KOPT-K1 (cell line): ENCODE results near the gene SCAF8.
"Not testable (repeated sequence)": the region's sequence is repeated elsewhere in the genome, so short reads cannot be mapped to it uniquely, and the experiment has no call there.

Experiments
- H3K27ac ChIP-seq: fragments of 200-600 bp; sonication (generic); 2 replicates; pipeline ENCODE4 v1.5.1; 2016; ENCODE audit warnings: antibody characterized with exemption, mild to moderate bottlenecking, low read depth, low read length; ENCODE audit not compliant: poor library complexity, severe bottlenecking
- H3K36me3 ChIP-seq: fragments of 200-600 bp; sonication (generic); 2 replicates; pipeline ENCODE4 v1.5.1; 2017; ENCODE audit warnings: antibody characterized with exemption, mild to moderate bottlenecking, low read length, moderate library complexity; ENCODE audit not compliant: insufficient read depth
- H3K9me3 ChIP-seq: fragments of 200-600 bp; sonication (generic); 2 replicates; pipeline ENCODE4 v1.5.1; 2017; ENCODE audit warnings: antibody characterized with exemption, low read length, mild to moderate bottlenecking; ENCODE audit not compliant: insufficient read depth, poor library complexity, severe bottlenecking

SCAF8 gene

GRCh38 chr6:154791556-154792317 is 58.5 kb downstream of the SCAF8 start:
- peaks cover 75% of the 10 kb centered on the region for H3K36me3 ChIP-seq
- H3K27ac ChIP-seq: no peak overlapping the region
- no peaks in the 10 kb centered on the region for H3K9me3 ChIP-seq

- H3K36me3 ChIP-seq: peaks cover 76% of the 10 kb centered on the region
- H3K27ac ChIP-seq: no peak overlapping the region
- H3K9me3 ChIP-seq: no peaks in the 10 kb centered on the region
These were observed 59.1 kb downstream of the SCAF8 start for GRCh38 chr6:154792325-154792724.

DNA sequence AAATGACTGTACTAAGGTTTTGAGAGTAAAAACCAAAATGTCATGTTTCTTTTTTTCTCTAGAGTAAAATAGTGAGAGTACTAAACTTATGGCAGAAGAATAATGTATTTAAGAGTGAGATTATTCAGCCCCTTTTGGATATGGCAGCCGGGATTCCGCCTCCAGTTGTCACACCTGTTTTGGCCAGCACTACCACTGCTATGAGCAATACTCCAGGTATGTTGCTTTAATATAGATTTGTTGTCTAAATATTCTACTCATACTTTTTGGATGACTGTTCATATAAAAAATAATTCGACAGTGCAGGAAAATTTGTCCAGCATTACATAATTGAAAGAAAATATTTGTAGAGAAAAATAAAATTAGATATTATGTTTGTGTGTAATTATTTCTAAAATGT is 59.5 kb downstream of the SCAF8 start:
- Histone ChIP-seq H3K27ac (no peak overlapping the region), H3K36me3 (peaks cover 76% of the 10 kb centered on the region), H3K9me3 (no peaks in the 10 kb centered on the region)

DNA sequence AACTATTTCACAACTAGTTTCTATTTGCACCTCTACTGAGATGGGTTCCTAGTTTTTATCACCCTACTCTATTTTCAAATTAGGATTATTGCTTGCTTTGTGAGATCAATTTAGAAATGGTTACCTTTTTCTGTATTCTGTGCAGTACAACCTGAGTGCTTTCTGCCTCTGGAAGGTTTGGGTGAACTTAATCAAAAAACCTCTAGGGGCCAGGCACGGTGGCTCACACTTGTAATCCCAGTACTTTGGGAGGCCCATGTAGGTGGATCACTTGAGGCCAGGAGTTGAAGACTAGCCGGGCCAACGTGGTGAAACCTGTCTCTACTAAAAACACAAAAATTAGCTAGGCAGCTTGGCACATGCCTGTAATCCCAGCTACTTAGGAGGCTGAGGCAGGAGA is 63.3 kb downstream of the SCAF8 start:
- Histone ChIP-seq H3K9me3 (no peaks in the 10 kb centered on the region), H3K27ac (no peak overlapping the region), H3K36me3 (peaks cover 89% of the 10 kb centered on the region)

GRCh38 chr6:154797857-154798256 is 64.6 kb downstream of the SCAF8 start:
- peaks cover 93% of the 10 kb centered on the region for H3K36me3 ChIP-seq

DNA sequence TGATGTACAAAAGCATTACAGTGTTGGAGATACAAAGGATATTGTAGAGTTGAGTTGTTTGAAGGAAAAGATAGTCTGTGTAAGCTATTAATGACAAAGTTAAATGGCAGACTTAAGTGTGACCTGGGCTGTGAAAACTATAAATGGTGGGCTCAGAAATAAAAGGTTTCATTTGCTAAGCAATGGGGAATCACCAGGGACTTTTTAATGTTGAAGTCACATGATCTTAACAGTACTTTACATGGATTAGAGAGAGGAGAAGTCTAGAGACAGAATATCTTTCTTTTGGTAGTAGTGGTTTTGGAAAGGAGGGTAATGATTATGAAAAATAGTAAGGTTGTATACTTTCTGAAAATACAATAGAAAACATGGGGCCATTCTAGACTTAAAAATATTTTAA is 67.1 kb downstream of the SCAF8 start:
- H3K36me3 ChIP-seq: peaks cover 91% of the 10 kb centered on the region

More at GRCh38 chr6:154797857-154798256, 64.6 kb downstream of the SCAF8 start:
- H3K27ac ChIP-seq: no peak overlapping the region
- no peaks in the 10 kb centered on the region for H3K9me3 ChIP-seq

DNA sequence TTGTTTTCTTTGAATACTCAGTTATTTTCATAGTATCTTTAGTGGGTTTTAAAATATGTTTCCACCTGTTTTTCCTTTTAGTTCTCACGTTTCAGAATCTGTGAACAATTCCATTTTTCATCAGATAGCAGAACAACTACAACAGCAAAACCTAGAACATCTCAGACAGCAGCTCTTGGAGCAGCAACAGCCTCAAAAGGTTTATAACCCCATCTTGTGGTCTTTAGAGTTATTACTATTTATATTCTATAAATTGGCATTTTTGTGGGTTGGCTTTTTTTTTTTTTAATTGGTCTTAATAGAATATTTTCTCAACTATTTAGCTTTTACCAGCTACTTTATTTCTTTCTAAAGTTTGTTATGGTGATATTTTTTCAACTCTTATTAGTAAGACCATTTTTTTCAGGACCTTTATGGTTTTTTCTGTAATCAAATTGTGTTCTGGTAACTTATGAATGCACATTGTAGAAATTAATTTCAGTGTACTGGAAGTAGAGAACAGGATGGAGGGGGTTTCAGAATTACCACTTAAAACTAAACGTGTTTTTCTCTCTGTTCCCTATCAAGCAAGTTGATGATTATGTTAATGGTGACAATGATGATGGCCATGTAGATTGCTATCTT is 72.2 kb downstream of the SCAF8 start:
- Histone ChIP-seq H3K9me3 (no peaks in the 10 kb centered on the region), H3K27ac (no peak overlapping the region), H3K36me3 (peaks cover 93% of the 10 kb centered on the region)

More for the DNA sequence above, 67.1 kb downstream of the SCAF8 start:
- no peak overlapping the region for H3K27ac ChIP-seq
- H3K9me3 ChIP-seq: no peaks in the 10 kb centered on the region

GRCh38 chr6:154806804-154807203 is 73.6 kb downstream of the SCAF8 start:
- Histone ChIP-seq H3K27ac (no peak overlapping the region), H3K36me3 (peaks cover 95% of the 10 kb centered on the region), H3K9me3 (no peaks in the 10 kb centered on the region)

- H3K9me3 ChIP-seq, H3K27ac ChIP-seq: not testable (repeated sequence)
- H3K36me3 ChIP-seq: peaks cover 99% of the 10 kb centered on the region
These were observed 78.4 kb downstream of the SCAF8 start for GRCh38 chr6:154811663-154812062.

- H3K36me3 ChIP-seq: peaks cover 99% of the 10 kb centered on the region
- H3K27ac ChIP-seq: no peak overlapping the region
- no peaks in the 10 kb centered on the region for H3K9me3 ChIP-seq
These were observed 80.8 kb downstream of the SCAF8 start for GRCh38 chr6:154814063-154814462.

DNA sequence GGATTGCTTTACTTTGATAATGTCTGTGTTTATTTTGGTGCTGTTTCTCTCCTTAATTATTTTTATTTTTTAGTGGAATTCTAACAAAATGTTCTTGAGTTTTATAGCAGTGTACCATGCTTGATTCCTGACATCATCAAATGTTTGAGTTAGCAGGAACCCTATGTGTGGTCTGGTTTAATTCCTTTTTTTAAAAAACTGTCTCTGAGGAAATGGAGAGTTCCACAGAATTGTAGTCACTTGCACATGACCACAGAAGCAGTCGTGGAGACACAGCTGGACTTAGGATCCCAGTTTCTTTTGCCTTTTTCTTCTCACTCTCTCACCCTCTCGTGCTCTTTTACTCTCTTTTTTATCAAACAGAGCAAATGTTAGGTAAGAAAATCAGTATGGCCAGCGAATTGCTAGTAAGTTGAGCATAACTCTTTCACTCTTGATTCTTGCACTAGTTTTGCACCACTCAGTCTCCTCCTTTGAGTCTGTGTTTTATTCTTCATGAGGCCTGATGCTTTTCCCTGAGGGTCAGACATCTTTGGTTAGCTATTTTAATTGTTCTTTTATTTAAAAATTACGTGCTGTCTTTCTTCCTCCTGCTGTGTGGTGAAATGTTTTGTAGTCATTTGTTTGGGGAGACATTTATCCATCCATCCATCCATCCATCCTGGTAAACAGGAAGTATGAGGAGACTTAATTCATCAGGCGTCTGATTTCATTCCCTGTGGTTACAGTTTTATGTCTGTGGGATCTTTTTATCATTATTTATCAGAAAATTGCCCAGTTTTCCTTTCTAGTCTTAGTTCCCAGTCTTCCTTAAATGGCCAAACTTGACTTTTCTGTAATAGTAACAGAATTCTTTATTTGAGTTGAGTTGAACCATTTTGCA is 83.0 kb downstream of the SCAF8 start:
- H3K27ac ChIP-seq: no peak overlapping the region

DNA sequence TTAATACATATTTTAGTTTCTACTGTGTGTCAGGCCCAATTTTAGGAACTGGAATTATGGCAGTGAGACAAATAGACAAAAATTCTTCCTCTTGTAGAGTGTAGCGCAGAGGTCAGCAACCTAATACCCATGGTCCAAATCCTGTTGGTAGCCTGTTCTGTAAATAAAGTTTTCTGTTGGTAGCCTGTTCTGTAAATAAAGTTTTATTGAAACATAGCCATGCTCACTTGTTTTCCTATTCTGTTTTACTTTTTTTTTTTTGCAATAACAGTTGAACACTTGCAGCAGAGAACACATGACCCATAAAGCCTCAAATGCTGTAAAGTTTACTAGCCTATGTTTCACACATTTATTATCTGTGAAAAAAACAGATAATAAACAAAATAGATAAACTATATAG is 87.9 kb downstream of the SCAF8 start:
- peaks cover 98% of the 10 kb centered on the region for H3K36me3 ChIP-seq
- H3K9me3 ChIP-seq: no peaks in the 10 kb centered on the region
- H3K27ac ChIP-seq: no peak overlapping the region

More for the DNA sequence above, 83.0 kb downstream of the SCAF8 start:
- peaks cover 99% of the 10 kb centered on the region for H3K36me3 ChIP-seq
- no peaks in the 10 kb centered on the region for H3K9me3 ChIP-seq

DNA sequence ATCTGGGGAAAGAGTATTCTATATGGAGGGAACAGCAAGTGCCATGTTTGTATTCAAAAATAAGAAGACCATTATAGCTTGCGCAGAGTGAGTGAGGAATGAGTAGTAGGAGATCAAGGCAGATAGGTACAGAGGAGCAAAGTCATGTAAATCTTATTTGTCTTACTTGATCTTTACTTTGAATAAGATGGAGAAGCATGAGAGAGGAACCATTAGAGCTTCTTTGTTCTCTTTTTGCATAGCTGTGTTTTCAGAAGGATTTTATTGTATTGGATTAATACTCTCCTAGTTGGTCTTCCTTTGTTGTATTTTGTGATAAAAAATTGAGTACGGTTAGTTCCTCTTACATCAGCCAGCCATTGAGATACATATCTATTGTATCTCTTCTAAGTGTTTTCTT is 88.4 kb downstream of the SCAF8 start:
- Histone ChIP-seq H3K36me3 (peaks cover 97% of the 10 kb centered on the region), H3K27ac (no peak overlapping the region), H3K9me3 (no peaks in the 10 kb centered on the region)

DNA sequence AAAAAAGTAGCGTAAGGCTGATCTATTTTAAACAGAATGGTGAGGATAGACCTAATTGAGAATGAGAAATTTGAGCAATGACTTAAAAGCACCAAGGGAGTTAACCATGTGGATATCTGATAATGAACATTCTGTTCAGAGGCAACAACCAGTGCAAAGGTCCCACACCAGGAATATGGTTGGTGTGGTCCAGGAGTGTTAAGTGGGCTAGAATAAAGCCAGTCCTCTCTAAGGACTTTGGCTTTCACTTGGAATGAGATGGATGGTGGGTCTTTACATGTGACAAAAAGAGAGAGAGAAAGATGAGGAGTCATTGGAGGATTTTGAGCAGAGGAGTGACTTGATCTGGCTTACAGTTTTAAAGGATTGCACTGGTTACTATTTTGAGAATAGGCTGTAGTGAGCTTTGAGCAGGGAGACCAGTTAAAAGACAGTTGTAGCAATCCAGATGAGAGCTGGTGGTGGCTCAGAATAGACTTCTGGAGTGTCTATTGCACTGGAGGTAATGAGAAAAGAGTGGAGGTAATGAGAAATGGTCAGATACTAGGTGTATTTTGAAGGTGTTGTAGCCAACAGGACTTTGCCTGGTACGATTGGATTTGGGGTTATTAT is 89.8 kb downstream of the SCAF8 start:
- H3K27ac ChIP-seq: no peak overlapping the region
- H3K9me3 ChIP-seq: no peaks in the 10 kb centered on the region
- peaks cover 97% of the 10 kb centered on the region for H3K36me3 ChIP-seq

- H3K9me3 ChIP-seq: no peaks in the 10 kb centered on the region
- no peak overlapping the region for H3K27ac ChIP-seq
- peaks cover 97% of the 10 kb centered on the region for H3K36me3 ChIP-seq
These were observed 90.9 kb downstream of the SCAF8 start for GRCh38 chr6:154824076-154824475.
